ENCODE data around the gene ROPN1L. TPM values are rescaled to one million over a fixed set of nuclear protein-coding genes. Genes with fewer than 3 reads are reported as not detected.

ROPN1L gene
- total and polyA plus RNA-seq, 2 of the 4 experiments (the other 2 are of a cell fraction): 0.34 to 0.36 TPM

GRCh38 chr5:10507575-10508096 lies 66.0 kb downstream of the ROPN1L start:
- CTCF ChIA-PET: no interaction called here
- intact Hi-C loops (cut with micrococcal nuclease): no loop called here
- no TSS peak for BruUV-seq (replicated peaks)

More at GRCh38 chr5:10507575-10508096, 66.0 kb downstream of the ROPN1L start:
- Histone ChIP-seq H3K18ac (ENCODE audit: low read depth, low read length) (no peak overlapping the region; the same call in 1 of the 2 replicates), H2AK5ac (ENCODE audit: low read depth, low read length) (no peak overlapping the region), H3K79me1 (ENCODE audit: low read depth in 1 of 2, low read length in 2 of 2) (no peaks in the 10 kb centered on the region), H4K91ac (ENCODE audit: insufficient read depth, low read depth, low read length) (peak overlapping the region; percentile 25; the same call in 1 of the 2 replicates), H3K56ac (ENCODE audit: extremely low read depth, insufficient read depth, low read length) (no peak overlapping the region), H2AK9ac (replicated peaks; ENCODE audit: low read depth, low read length, poor library complexity) (no peak overlapping the region), H3K4ac (ENCODE audit: low read depth, low read length) (peak overlapping the region; percentile 64), H3K9me3 (ENCODE audit: control insufficient read depth, insufficient read depth, low read length) (peaks cover 2% of the 10 kb centered on the region; the same call in 1 of the 2 replicates), H3K14ac (replicated peaks; ENCODE audit: low read depth, low read length) (0 out of 2 replicates have a peak overlapping the region, but pooled peaks have one; percentile 2), H3K27ac (ENCODE audit: insufficient read depth, low read length) (no peak overlapping the region), H4K20me1 (ENCODE audit: insufficient read depth, low read length) (no peaks in the 10 kb centered on the region), H3K4me2 (ENCODE audit: low read depth, low read length) (no peak overlapping the region; the same call in 1 of the 2 replicates), H4K5ac (ENCODE audit: low read depth, low read length) (0 out of 2 replicates have a peak overlapping the region, but pooled peaks have one; percentile 13), H3K9ac (ENCODE audit: low read depth, low read length) (no peak overlapping the region), H2BK20ac (ENCODE audit: low read depth, low read length) (peak overlapping the region; percentile 26; the same call in 1 of the 2 replicates), H3K23ac (ENCODE audit: low read depth, low read length) (0 out of 2 replicates have a peak overlapping the region, but pooled peaks have one; percentile 29), H3K36me3 (ENCODE audit: control insufficient read depth, insufficient read depth, low read length) (no peaks in the 10 kb centered on the region), H3K9me1 (ENCODE audit: insufficient read depth, low read length) (peaks cover 11% of the 10 kb centered on the region; the same call in 1 of the 2 replicates), H2AFZ (replicated peaks; ENCODE audit: low read length, poor library complexity) (peak overlapping the region; percentile 5), H2BK120ac (ENCODE audit: low read depth, low read length) (peak overlapping the region; percentile 39), H3K27me3 (ENCODE audit: control insufficient read depth, insufficient read depth, low read length) (no peaks in the 10 kb centered on the region), H4K8ac (ENCODE audit: low read depth in 2 of 2, low read length in 2 of 2) (peak overlapping the region in 1 of 2 experiments; percentile 31; a peak in 1 of 4 replicates), H3K4me1 (ENCODE audit: control insufficient read depth, insufficient read depth, low read length) (peaks cover 6% of the 10 kb centered on the region), H2BK5ac (ENCODE audit: low read depth, low read length, poor library complexity, severe bottlenecking) (no peak overlapping the region), H3K4me3 (ENCODE audit: insufficient read depth, low read depth, low read length) (no peak overlapping the region), H2BK15ac (ENCODE audit: low read depth, low read length) (no peak overlapping the region; the same call in 2 of the 3 replicates)
- TF ChIP-seq CTCF (conservative IDR thresholded peaks at IDR 0.05; ENCODE audit: low read depth, low read length) (no peak), FOS (IDR thresholded peaks at IDR 0.05; ENCODE audit: low read depth, low read length) (no peak), POLR2A (IDR thresholded peaks at IDR 0.05; ENCODE audit: low read depth, low read length) (no peak), SMC3 (IDR thresholded peaks at IDR 0.05; ENCODE audit: low read depth, low read length) (no peak), MAFK (IDR thresholded peaks at IDR 0.05; ENCODE audit: low read depth, low read length) (no peak)
- POLR2A ChIA-PET (ENCODE audit: unreplicated experiment): no interaction called here
- ATAC-seq (ENCODE audit: low read depth): peak; percentile 54
- WGBS, 2 experiments (ENCODE audit: extremely low coverage in 2 of 2, insufficient read length in 1 of 2): no CpG with 5 or more reads among the region's 3 CpGs
- dilution Hi-C loops (cut with HindIII; ENCODE audit: low sequenced_read_pairs, unreplicated experiment): no loop called here
- peak; percentile 58 for DNase-seq
- in situ Hi-C loops (cut with MboI; ENCODE audit: low sequenced_read_pairs): no loop called here
